Measurements from ENCODE around the gene MAML3.
A peak's percentile ranks its signal among the peaks of the same experiment; 100 is the strongest.

The MAML3 gene

DNA sequence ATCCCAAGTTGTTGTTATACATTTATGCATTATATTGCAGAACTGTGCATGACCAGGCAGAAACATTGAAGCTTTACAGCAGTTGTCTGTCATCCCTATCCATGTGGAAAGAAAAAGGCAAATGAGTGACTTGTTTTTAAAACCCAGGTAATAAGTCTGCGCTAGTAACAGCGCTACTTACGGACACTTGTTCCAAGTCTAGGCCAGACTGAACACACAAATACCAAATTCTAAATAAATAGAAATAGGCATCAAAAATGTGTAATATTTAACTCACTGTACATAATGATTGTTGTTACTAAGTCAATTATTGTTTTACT lies 548 bp upstream of the MAML3 start:
- peaks cover 20% of the 10 kb centered on the region for H3K79me2 ChIP-seq (ENCODE audit: control insufficient read depth, low read length)
- H3K4me2 ChIP-seq (ENCODE audit: low read length): peak overlapping the region; percentile 76
- 0 out of 2 replicates have a peak, but pooled peaks cover 3% of the 10 kb centered on the region for H3K36me3 ChIP-seq (ENCODE audit: control insufficient read depth, low read length)
- no peaks in the 10 kb centered on the region for H4K20me1 ChIP-seq (ENCODE audit: control insufficient read depth, insufficient read depth, low read depth, low read length)
- peaks cover 23% of the 10 kb centered on the region for H3F3A ChIP-seq (ENCODE audit: control insufficient read depth, insufficient read depth)
- TF ChIP-seq, protein P1, sequence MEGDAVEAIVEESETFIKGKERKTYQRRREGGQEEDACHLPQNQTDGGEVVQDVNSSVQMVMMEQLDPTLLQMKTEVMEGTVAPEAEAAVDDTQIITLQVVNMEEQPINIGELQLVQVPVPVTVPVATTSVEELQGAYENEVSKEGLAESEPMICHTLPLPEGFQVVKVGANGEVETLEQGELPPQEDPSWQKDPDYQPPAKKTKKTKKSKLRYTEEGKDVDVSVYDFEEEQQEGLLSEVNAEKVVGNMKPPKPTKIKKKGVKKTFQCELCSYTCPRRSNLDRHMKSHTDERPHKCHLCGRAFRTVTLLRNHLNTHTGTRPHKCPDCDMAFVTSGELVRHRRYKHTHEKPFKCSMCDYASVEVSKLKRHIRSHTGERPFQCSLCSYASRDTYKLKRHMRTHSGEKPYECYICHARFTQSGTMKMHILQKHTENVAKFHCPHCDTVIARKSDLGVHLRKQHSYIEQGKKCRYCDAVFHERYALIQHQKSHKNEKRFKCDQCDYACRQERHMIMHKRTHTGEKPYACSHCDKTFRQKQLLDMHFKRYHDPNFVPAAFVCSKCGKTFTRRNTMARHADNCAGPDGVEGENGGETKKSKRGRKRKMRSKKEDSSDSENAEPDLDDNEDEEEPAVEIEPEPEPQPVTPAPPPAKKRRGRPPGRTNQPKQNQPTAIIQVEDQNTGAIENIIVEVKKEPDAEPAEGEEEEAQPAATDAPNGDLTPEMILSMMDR (IDR thresholded peaks at IDR 0.05; ENCODE audit: low read depth, low read length, poor library complexity, severe bottlenecking): no peak
- no peak for TF ChIP-seq EZH2phosphoT487 (IDR thresholded peaks at IDR 0.05; ENCODE audit: borderline replicate concordance, low read length)
- peak overlapping the region; percentile 92 for H3K27ac ChIP-seq (ENCODE audit: low read depth, low read length)
- peak overlapping the region; percentile 85 for H3K4me3 ChIP-seq (ENCODE audit: low read length)
- H3K4me1 ChIP-seq (ENCODE audit: control insufficient read depth, low read length): peaks cover 49% of the 10 kb centered on the region
- H3K9me2 ChIP-seq (replicated peaks; ENCODE audit: control insufficient read depth, low read length): no peaks in the 10 kb centered on the region
- no peaks in the 10 kb centered on the region for H3K9me3 ChIP-seq (ENCODE audit: control insufficient read depth, insufficient read depth, low read length)
- H3K27me3 ChIP-seq (ENCODE audit: control insufficient read depth, low read length): no peaks in the 10 kb centered on the region

DNA sequence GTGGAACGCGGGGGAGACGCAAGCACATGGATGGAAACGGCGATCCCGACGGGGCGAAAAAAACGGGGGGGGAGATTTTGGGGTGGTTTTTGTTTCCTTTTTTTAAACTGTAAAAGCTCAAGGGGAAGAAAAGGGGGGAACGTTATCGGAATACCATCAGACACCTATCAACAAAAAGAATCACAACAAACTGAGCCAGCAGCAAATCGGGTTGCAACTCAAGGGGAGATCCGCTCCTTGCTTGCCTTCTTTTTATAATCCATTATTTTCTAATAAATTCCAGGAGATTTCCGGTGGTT lies 616 bp downstream of the MAML3 start:
- 0 out of 2 replicates have a peak, but pooled peaks cover 3% of the 10 kb centered on the region for H3K36me3 ChIP-seq (ENCODE audit: control insufficient read depth, low read length)
- no peaks in the 10 kb centered on the region for H3K9me2 ChIP-seq (replicated peaks; ENCODE audit: control insufficient read depth, low read length)
- no peaks in the 10 kb centered on the region for H3K9me3 ChIP-seq (ENCODE audit: control insufficient read depth, insufficient read depth, low read length)
- no peak for TF ChIP-seq EZH2phosphoT487 (IDR thresholded peaks at IDR 0.05; ENCODE audit: borderline replicate concordance, low read length)
- TF ChIP-seq, protein P1 (IDR thresholded peaks at IDR 0.05; ENCODE audit: low read depth, low read length, poor library complexity, severe bottlenecking): no peak
- no peaks in the 10 kb centered on the region for H4K20me1 ChIP-seq (ENCODE audit: control insufficient read depth, insufficient read depth, low read depth, low read length)
- peak overlapping the region; percentile 85 for H3K4me3 ChIP-seq (ENCODE audit: low read length)
- H3K4me1 ChIP-seq (ENCODE audit: control insufficient read depth, low read length): peaks cover 54% of the 10 kb centered on the region
- H3K4me2 ChIP-seq (ENCODE audit: low read length): peak overlapping the region; percentile 76
- H3K79me2 ChIP-seq (ENCODE audit: control insufficient read depth, low read length): peaks cover 31% of the 10 kb centered on the region
- H3K27me3 ChIP-seq (ENCODE audit: control insufficient read depth, low read length): no peaks in the 10 kb centered on the region
- H3K27ac ChIP-seq (ENCODE audit: low read depth, low read length): peak overlapping the region; percentile 92
- peaks cover 24% of the 10 kb centered on the region for H3F3A ChIP-seq (ENCODE audit: control insufficient read depth, insufficient read depth)

DNA sequence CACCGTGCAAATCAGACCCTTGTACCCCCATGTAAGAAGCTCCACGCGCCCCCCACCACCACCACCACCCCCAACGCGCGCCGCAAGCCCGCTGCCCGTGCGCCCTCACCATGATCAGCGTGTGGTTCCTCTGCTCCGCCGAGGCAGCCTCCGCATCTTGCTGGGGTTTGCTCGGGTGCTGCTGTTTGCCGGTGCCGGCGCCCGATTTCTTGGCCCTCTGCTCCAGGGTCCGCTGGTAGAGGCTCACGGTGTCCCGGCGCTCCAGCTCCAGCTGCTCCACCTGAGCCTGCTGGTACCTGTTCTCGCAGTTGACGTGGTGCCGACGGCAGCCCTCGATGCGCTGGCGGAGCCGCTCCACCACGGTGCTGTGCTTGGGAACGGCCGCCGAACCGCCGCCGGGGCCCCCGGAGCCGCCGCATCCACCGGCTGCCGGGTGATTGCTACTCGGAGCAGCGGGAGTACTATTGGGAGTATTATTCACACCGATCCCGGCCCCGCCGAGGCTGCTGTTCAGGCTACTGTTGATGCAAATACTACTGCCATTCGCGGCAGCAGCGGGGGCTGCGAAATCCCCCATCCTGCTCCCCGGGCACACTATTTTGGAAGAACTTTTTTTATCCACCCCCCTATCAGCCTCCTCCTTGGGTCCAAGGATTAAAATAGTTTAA lies 1.1 kb downstream of the MAML3 start:
- Histone ChIP-seq H3K9me2 (replicated peaks; ENCODE audit: control insufficient read depth, low read length) (no peaks in the 10 kb centered on the region), H3K4me3 (ENCODE audit: low read length) (peak overlapping the region; percentile 85), H3K27me3 (ENCODE audit: control insufficient read depth, low read length) (no peaks in the 10 kb centered on the region), H4K20me1 (ENCODE audit: control insufficient read depth, insufficient read depth, low read depth, low read length) (no peaks in the 10 kb centered on the region), H3K36me3 (ENCODE audit: control insufficient read depth, low read length) (0 out of 2 replicates have a peak, but pooled peaks cover 3% of the 10 kb centered on the region), H3K79me2 (ENCODE audit: control insufficient read depth, low read length) (peaks cover 36% of the 10 kb centered on the region), H3K4me2 (ENCODE audit: low read length) (peak overlapping the region; percentile 76), H3K4me1 (ENCODE audit: control insufficient read depth, low read length) (peaks cover 52% of the 10 kb centered on the region), H3F3A (ENCODE audit: control insufficient read depth, insufficient read depth) (peaks cover 24% of the 10 kb centered on the region), H3K9me3 (ENCODE audit: control insufficient read depth, insufficient read depth, low read length) (no peaks in the 10 kb centered on the region), H3K27ac (ENCODE audit: low read depth, low read length) (peak overlapping the region; percentile 92)
- TF ChIP-seq, protein P1 (IDR thresholded peaks at IDR 0.05; ENCODE audit: low read depth, low read length, poor library complexity, severe bottlenecking): no peak
- no peak for TF ChIP-seq EZH2phosphoT487 (IDR thresholded peaks at IDR 0.05; ENCODE audit: borderline replicate concordance, low read length)

All from DOHH2 (cell line).